Caco-2 (cell line): ENCODE data around the gene TJAP1. TPM values are rescaled to one million over a fixed set of nuclear protein-coding genes. Genes with fewer than 3 reads are reported as not detected.

Experiments
- BruUV-seq: library from RNA; stranded (reverse); fragments of 400-500 nt; replicated peaks from 2 replicates; lab custom pipeline; 2021; lab: Mats Ljungman, UMichigan
- CTCF ChIA-PET: fragments of 300-600 bp; sonication (Branson Sonifier 250); formaldehyde crosslinking; loops from one replicate; lab custom pipeline; 2022; ENCODE audit warnings: antibody characterized with exemption; lab: Charles Lee
- POLR2A ChIA-PET: fragments of 300-600 bp; sonication (Branson Sonifier 250); formaldehyde crosslinking; loops from one replicate; lab custom pipeline; 2022; ENCODE audit warnings: antibody characterized with exemption; lab: Charles Lee
- DNase-seq, 2 experiments: peaks; one replicate each; pipeline versions ENCODE4 v3.0.0 to v3.0.0-alpha.2; 2020 to 2022
- H3K27me3 ChIP-seq: replicated peaks from 2 replicates; pipeline ENCODE4 v1.6.0; 2011; ENCODE audit warnings: low read length; ENCODE audit not compliant: control insufficient read depth, insufficient read depth
- H3K36me3 ChIP-seq: 2 replicates; pipeline ENCODE4 v1.5.1; 2011; ENCODE audit warnings: low read length; ENCODE audit not compliant: control insufficient read depth, insufficient read depth
- H3K4me1 ChIP-seq: fragments of 250-450 bp; sonication (Bioruptor Pico); 2 replicates; pipeline ENCODE4 v1.5.1; 2020; ENCODE audit warnings: mild to moderate bottlenecking
- H3K4me3 ChIP-seq: 2 replicates; pipeline ENCODE4 v1.5.1; 2011; ENCODE audit warnings: low read depth, mild to moderate bottlenecking, control low read depth, low read length
- H3K9me3 ChIP-seq: fragments of 250-450 bp; sonication (Bioruptor Pico); 2 replicates; pipeline ENCODE4 v1.5.1; 2020; ENCODE audit warnings: mild to moderate bottlenecking, moderate library complexity
- H3K27ac Mint-ChIP-seq: one replicate; pipeline ENCODE4 v1.8.0; 2022; ENCODE audit warnings: mixed read lengths; ENCODE audit not compliant: unreplicated experiment
- H3K27me3 Mint-ChIP-seq: one replicate; pipeline ENCODE4 v1.8.0; 2022; ENCODE audit warnings: mixed read lengths; ENCODE audit not compliant: insufficient read depth, unreplicated experiment
- H3K36me3 Mint-ChIP-seq: one replicate; pipeline ENCODE4 v1.8.0; 2022; ENCODE audit warnings: mild to moderate bottlenecking, mixed read lengths; ENCODE audit not compliant: insufficient read depth, unreplicated experiment
- H3K4me1 Mint-ChIP-seq: one replicate; pipeline ENCODE4 v1.8.0; 2022; ENCODE audit warnings: low read depth, mixed read lengths; ENCODE audit not compliant: unreplicated experiment
- H3K4me3 Mint-ChIP-seq: one replicate; pipeline ENCODE4 v1.8.0; 2022; ENCODE audit warnings: mild to moderate bottlenecking, moderate library complexity, mixed read lengths; ENCODE audit not compliant: unreplicated experiment
- H3K9me3 Mint-ChIP-seq: one replicate; pipeline ENCODE4 v1.8.0; 2022; ENCODE audit warnings: mixed read lengths; ENCODE audit not compliant: unreplicated experiment
- CTCF ChIP-seq, 2 experiments: fragments of 200-600 bp in 1 of 2; IDR thresholded peaks; 1 replicate in 1 of 2; 2 replicates in 1 of 2; pipeline versions ENCODE4 v1.5.1 to v1.8.0; 2011 to 2022; ENCODE audit warnings: antibody characterized with exemption in 1 of 2, control low read depth in 1 of 2, inconsistent platforms in 1 of 2, low read depth in 1 of 2, low read length in 1 of 2, mild to moderate bottlenecking in 1 of 2, moderate library complexity in 1 of 2; ENCODE audit not compliant: insufficient read depth in 1 of 2, severe bottlenecking in 1 of 2, unreplicated experiment in 1 of 2
- intact Hi-C: fragments of 100-400 bp; cut with micrococcal nuclease; formaldehyde crosslinking; loops from one replicate; pipeline ENCODE4 v1.10.0; 2022; ENCODE audit not compliant: unreplicated experiment
- total RNA-seq: library from RNA; stranded (reverse); gene quantifications from 2 replicates; pipeline ENCODE4 v1.2.3, GENCODE V29; 2022

Gene TJAP1
- total RNA-seq, 1 experiment from 2014 or later: 34.0 TPM

DNA sequence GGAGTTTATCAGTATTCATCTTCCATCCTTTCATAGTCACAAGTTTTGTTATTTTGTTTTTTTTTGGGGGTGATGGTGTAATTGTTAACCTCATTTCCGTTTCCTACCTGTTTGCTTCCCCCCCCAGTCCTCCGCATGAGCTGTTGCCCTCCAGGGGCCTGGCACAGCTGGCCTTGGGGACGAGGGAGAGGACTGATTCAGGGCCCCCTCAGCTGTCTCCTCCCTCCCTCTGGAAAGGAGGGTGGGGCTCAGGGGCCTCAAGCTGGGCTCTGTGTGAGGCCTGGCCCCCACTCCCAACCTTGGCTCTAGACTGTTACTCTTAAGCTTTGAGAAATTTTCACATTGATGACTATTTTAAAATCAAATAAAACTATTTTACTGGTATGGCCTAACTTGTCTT lies 28.8 kb downstream of the TJAP1 start:
- intact Hi-C loops: loop anchor here (1.0 to 10.0 kb wide), 3 partner anchors 52 to 601 kb away; no protein-coding TSS in a partner anchor
- CTCF ChIA-PET: interaction anchor here (1.0 to 2.9 kb wide), 9 partner anchors 10 to 277 kb away, joined by 3 to 20 read pairs (median 8); partner anchors contain the start of genes DNPH1, POLR1C, YIPF3 and ZNF318

DNA sequence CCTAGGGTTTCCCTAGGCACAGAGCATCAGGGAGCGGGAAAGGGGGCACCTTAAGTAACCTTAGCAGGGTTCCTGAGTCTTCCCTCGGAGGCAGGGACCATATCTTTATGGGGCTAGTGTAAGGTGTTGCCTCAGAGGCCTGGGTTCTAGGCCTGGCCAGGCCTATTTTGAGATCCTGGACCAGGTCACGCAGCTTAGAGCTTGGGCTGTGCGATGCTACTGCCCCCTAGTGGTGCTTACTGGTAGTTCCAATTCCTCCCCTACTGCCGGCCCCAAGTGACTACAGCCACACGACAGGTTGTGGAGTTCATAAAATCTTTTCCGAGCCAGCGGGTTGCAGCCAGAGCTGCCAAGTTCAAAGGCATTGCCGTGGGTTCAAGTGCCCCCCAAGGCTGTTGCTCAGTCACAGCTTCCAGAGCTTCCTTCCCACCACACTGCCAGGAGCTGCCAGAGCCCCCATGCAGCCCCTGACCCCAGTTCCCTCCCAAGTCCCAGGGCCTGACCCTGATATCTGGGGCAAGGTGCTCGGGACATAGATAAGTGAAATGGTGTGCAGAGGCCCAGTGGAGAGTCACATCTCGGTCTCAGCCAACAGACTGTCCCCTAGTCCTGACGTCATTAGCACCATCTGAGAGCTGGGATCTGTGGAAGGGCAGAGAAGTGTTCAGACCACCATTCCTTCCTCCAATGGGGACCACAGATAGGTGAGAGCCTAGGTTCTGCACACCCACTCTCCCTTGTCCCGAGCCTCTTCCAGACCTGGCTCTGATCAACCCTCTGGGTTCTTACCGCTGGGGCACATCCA lies 29.5 kb downstream of the TJAP1 start:
- intact Hi-C loops: loop anchor here (1.0 to 10.0 kb wide), 3 partner anchors 53 to 602 kb away; no protein-coding TSS in a partner anchor
- ChIA-PET CTCF (interaction anchor here (0.8 to 2.9 kb wide), 9 partner anchors 10 to 278 kb away, joined by 3 to 20 read pairs (median 8); partner anchors contain the start of genes DNPH1, POLR1C, YIPF3 and ZNF318), POLR2A (interaction anchor here (0.7 kb wide), 1 partner anchor 10 kb away, joined by 3 read pairs; no protein-coding TSS in a partner anchor)
- Mint-ChIP-seq H3K9me3 (no peaks in the 10 kb centered on the region), H3K27ac (no peak overlapping the region), H3K4me3 (no peak overlapping the region), H3K4me1 (peaks cover 7% of the 10 kb centered on the region), H3K27me3 (peaks cover 6% of the 10 kb centered on the region), H3K36me3 (peaks cover 36% of the 10 kb centered on the region)
- no peaks in the 10 kb centered on the region for H3K9me3 ChIP-seq
- peak; percentile 88 for TF ChIP-seq CTCF (IDR thresholded peaks at IDR 0.05; ENCODE audit: insufficient read depth in 1 of 2, low read depth in 1 of 2, low read length in 1 of 2, severe bottlenecking in 1 of 2, unreplicated experiment in 1 of 2)
- peak; percentile 70 to 84 for DNase-seq
- H3K36me3 ChIP-seq: no peaks in the 10 kb centered on the region; the same call in 1 of the 2 replicates
- H3K27me3 ChIP-seq: no peaks in the 10 kb centered on the region
- peaks cover 10% of the 10 kb centered on the region; the same call in 1 of the 2 replicates for H3K4me1 ChIP-seq
- no TSS peak for BruUV-seq
- no peak overlapping the region for H3K4me3 ChIP-seq

More for the DNA sequence above, 28.8 kb downstream of the TJAP1 start:
- BruUV-seq: TSS peak; percentile 15
- Histone ChIP-seq H3K4me3 (no peak overlapping the region), H3K27me3 (no peaks in the 10 kb centered on the region), H3K9me3 (no peaks in the 10 kb centered on the region), H3K36me3 (no peaks in the 10 kb centered on the region; the same call in 1 of the 2 replicates), H3K4me1 (peaks cover 10% of the 10 kb centered on the region; the same call in 1 of the 2 replicates)
- TF ChIP-seq CTCF (IDR thresholded peaks at IDR 0.05; ENCODE audit: insufficient read depth in 1 of 2, low read depth in 1 of 2, low read length in 1 of 2, severe bottlenecking in 1 of 2, unreplicated experiment in 1 of 2): no peak
- DNase-seq: no peak
- Mint-ChIP-seq H3K9me3 (no peaks in the 10 kb centered on the region), H3K36me3 (peaks cover 31% of the 10 kb centered on the region), H3K4me1 (peaks cover 7% of the 10 kb centered on the region), H3K27me3 (peaks cover 6% of the 10 kb centered on the region), H3K4me3 (peak overlapping the region; percentile 30), H3K27ac (no peak overlapping the region)
- POLR2A ChIA-PET: interaction anchor here (0.7 kb wide), 1 partner anchor 10 kb away, joined by 3 read pairs; no protein-coding TSS in a partner anchor

DNA sequence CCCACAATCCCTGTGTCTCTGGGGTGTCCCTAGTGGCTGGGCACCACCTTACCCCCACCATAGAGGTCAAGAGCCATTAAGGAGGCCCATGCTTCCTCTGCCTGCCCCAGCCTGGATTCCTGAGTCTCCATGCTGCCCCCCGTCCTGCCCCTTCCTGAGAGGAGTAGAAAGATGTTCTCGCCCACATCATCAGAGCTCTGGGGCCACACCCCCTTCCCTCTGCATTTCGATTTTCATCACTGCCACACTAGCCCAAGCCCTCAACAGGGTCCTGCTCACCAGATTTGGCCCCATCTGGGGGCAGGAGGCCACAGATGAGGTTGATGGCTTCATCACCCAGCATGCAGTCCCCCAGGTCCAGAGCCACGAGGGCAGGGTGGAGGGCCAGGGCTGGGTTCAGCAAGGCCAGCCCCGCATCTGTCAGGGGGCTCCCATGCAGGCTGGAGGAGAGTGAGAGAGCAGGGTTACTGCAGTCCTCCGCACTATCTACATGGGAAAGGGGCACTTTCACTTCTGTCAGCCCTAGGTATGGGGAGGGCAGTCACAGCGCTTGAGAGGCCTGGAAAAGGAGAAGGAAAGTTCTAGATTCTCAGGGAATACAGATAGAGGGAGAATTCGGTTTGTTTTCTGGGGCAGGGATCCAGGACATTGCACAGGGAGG lies 31.2 kb downstream of the TJAP1 start:
- peaks cover 7% of the 10 kb centered on the region for H3K4me1 Mint-ChIP-seq
- H3K27me3 ChIP-seq: no peaks in the 10 kb centered on the region
- H3K4me1 ChIP-seq: peaks cover 10% of the 10 kb centered on the region; the same call in 1 of the 2 replicates
- no peak for TF ChIP-seq CTCF (IDR thresholded peaks at IDR 0.05; ENCODE audit: insufficient read depth in 1 of 2, low read depth in 1 of 2, low read length in 1 of 2, severe bottlenecking in 1 of 2, unreplicated experiment in 1 of 2)
- peak overlapping the region; percentile 7 for H3K27ac Mint-ChIP-seq
- H3K36me3 Mint-ChIP-seq: peaks cover 54% of the 10 kb centered on the region
- BruUV-seq: no TSS peak
- H3K9me3 ChIP-seq: no peaks in the 10 kb centered on the region
- H3K36me3 ChIP-seq: no peaks in the 10 kb centered on the region; the same call in 1 of the 2 replicates
- peaks cover 6% of the 10 kb centered on the region for H3K27me3 Mint-ChIP-seq
- POLR2A ChIA-PET: no interaction called here
- DNase-seq: no peak
- H3K4me3 Mint-ChIP-seq: peak overlapping the region; percentile 80
- CTCF ChIA-PET: interaction anchor here (1.2 kb wide), 1 partner anchor 53 kb away, joined by 3 read pairs; the partner anchor contains the start of gene DLK2
- no peaks in the 10 kb centered on the region for H3K9me3 Mint-ChIP-seq
- intact Hi-C loops: loop anchor here (10.0 kb wide), 1 partner anchor 604 kb away; no protein-coding TSS in a partner anchor
- no peak overlapping the region for H3K4me3 ChIP-seq
